ENCODE data around the gene PROM1.

Gene PROM1

DNA sequence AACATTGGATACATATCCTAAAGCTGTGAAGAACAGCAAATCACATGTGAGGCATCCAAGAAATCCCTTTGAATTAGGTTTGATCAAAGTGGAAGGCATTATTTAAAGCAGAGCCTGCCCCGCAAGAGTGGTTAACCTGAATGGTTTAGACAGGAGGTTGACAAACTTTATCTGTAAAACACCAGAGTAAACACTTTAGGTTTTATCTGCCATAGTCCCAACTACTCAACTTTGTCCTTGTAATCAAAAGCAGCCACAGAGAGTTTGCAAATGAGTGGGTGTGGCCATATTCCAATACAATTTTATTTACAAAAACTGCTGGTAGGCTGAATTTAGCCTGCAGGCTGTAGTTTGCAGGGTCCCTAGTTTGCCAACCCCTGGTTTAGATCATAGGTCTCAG lies 95.6 kb downstream of the PROM1 start:
- DNase-seq (ENCODE audit: low read depth in 2 of 2) = no peak

DNA sequence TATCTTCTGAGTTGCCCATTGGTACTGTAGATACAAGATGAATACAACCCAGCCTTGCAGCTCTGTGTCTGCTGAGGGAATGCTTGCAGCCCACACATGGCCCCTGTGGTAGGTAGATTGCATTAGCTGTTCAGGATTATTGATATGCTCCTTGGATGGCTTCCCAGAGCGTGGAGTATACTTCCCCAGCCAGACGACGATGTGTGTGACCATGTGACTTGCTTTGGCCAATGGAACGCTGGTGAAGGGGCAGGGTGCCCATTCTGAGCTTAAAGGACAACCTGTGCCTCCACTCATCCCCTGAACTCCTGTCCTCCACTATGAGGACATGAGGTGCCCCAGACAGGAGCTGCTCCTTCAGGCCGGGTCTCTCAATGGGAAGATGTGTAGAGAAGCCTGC lies 96.9 kb downstream of the PROM1 start:
- DNase-seq (ENCODE audit: low read depth in 2 of 2) = no peak

DNA sequence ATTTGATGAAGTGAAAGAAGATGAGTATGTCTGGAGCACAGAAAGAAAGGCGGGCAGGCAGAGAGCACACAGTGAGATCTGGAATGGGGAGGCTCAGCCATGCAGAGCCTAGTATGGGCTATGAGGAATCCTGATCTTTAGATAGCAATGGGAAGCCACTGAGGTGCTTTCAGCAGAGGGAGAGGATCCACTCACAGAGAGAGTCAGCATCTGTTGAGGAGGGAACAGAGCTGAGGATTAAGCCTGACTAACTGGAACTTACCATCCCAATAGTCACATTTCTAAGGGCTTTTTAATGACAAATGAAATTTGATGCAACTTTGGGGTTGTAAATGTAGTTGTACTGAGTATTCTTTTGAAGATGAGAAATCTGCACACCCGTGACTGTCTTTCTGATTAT lies 100.2 kb downstream of the PROM1 start:
- DNase-seq (ENCODE audit: low read depth in 2 of 2) = no peak

DNA sequence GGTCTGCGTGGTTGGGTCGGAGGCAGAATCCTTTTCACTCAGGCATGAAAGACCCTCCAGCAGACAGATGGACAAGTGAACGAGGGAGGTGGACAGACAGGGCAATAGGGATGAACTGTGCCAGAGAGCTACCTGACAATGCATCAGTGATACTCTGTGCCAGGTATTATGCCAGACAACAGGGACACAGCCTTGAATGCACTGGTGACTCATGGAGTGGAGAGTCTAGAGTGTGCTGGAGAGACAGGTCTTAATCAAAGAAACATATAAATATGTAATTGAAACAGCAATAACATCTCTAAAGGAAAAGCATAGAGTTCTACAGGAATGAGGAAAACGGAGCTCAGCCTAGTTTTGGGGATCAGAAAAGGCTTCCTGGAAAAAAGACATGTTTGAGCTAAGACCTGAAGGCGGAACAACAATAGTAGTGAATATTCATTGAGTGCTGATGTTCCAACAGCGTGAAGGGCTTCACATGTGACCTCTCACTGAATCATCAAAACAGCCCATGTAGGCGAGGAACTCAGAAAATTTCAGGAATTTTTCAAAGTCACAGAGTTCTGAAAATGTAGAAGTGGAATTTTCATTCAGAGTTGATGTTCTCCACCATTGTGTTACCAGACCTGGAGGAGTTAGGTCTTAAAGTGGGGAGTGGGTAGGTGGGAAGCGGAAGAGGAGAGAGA lies 100.8 kb downstream of the PROM1 start:
- no peak for DNase-seq (ENCODE audit: low read depth in 2 of 2)

DNA sequence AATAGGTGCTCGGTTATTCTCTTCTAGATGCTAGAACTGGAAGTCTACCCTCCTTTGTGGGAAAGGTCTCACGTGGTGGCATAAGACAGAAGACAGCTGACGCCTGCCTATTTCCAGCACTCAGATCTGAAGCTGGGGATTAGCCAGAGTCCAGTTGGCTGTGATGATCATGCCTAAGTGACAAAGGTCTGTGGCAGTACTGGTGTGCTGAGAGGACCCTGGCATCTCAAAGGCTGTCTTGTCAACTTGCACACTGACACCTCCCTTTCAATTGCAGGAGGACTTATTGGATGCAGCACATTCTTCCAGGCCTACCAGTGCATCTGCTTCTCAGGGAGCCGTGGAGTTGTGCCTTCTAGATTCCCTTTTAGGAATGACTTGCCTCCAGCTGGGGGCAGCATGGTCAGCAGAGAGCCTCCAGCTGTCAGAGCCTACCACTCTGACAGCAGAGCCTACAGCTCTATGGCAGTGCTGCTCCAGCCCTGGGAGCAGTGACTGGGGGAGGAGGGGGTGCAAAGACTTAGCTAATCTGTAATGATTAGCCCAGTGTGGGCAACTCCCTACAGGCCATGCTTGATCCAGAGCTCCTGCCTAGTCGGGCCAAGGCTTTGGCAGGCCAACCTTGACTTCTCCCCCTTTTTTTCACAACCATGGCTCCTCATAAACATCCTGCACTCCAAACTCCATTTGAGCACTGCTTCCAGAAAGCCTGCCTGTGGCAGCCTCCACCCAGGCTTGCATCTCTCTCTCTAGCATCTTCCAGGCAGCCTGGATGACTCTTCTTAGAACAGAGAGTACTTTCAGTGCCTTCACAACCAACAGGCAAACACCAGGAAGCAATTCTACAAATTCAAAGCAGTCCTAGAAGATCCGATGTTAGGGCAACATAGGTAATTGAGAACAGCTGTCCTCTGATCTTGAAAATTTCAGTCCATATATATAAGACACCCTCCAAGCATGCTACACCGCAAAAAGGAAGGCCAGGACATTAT lies 107.1 kb downstream of the PROM1 start:
- DNase-seq (ENCODE audit: low read depth in 2 of 2) = no peak

DNA sequence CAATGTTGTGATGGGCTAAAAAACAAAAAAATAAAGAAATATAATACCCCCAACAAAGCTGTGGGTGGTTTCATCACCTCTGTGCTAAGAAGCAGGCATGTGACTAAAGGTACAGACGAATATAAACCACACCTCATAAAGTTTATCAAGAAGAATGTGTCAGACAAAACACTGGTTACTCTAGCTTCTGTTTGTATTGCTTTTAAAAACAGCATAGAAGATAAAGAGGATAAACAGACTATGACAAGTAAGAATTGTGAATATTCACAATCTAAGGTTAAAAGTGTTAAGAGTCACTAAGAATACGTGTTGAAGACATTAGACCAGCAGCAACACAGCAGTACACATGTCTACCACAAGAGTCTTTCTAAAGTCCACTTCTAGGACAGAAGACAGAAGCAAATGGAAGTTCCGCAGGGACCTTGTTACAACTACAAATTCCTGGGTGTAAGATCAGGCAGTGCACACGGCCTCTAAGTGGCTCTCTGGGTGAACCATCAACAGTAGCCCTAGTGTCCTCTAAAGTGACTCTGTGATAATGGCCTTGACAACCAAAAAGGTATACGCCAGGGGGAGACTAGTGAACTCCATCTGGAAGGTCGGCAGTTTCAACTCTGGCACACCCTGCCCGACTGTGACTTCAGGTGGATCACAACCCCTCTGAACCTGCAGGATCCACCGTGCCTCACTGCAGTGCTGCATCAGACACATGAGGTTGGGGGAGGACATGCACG lies 112.6 kb downstream of the PROM1 start:
- DNase-seq (ENCODE audit: low read depth in 2 of 2) = no peak

DNA sequence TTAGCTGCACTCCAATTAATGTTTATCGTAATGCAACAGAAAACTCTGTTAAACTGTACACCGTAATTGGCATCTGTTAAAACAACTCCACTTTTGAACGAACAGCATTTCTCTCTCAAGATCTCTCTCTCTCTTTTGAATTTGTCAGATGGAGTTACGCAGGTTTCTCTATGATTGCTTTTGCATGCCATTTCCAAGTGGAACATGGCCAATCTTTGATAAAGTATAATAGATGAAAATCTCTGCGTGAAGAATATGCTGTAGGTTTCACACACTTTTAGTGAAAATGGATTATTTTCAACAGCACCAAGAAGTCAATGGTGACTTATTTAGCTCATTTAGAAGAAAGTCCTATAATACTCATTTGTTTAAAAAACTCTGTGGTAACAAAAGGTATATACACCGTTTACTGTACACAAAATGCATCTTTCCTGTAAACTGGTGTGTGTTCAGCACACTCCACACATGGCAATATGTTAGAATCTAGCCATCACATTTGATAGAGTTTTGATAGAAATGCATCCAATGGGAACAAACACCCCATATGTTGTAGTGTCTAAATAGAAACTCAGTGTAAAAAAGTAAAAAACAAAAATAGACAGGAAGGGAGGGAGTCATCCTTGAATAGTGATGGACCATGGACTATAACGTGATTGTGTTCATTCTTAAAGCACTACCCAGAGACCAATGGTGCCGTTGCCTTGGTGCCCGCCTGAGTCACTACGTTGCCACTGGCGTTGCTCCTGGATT lies 115.1 kb downstream of the PROM1 start:
- DNase-seq (ENCODE audit: low read depth in 2 of 2) = no peak

DNA sequence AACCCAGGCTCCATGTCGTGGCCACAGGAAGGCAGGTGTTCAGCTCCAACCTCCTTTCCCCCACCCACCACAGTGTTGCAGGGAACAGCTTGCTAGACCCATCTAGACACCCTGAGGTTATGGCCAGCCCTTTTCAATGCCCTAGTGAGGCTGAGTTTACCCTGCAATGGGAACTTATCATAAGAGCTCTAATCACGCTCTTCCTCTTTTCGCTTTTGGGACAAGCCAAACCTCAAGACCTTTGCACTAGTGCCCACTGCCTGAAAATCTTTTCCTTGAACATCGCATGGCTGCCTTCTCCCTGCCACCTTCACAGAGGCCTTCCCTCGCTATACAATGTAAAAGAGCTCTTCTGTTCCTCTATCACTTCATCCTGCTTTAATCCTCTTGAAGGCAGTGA lies 118.5 kb downstream of the PROM1 start:
- DNase-seq (ENCODE audit: low read depth in 2 of 2) = no peak

DNA sequence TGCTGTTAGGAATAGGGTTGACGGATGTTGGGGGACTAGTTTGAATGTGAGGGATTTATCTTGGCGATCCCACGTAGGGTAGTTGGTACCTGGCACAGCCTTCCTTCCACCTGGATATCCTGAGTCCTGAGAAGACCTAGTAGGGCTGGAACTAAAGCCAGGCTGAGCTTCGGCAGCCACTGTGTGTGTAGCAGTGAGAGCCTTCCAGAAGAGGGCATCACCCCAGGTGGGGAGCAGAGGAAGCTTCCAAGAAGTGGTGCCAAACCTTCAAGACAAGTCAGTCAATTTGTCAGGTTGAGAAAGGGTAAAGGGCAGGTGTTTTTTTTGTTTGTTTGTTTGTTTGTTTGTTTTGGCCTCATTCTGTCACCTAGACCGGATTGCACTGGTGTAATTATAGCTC lies 119.7 kb downstream of the PROM1 start:
- DNase-seq (ENCODE audit: low read depth in 2 of 2) = no peak

DNA sequence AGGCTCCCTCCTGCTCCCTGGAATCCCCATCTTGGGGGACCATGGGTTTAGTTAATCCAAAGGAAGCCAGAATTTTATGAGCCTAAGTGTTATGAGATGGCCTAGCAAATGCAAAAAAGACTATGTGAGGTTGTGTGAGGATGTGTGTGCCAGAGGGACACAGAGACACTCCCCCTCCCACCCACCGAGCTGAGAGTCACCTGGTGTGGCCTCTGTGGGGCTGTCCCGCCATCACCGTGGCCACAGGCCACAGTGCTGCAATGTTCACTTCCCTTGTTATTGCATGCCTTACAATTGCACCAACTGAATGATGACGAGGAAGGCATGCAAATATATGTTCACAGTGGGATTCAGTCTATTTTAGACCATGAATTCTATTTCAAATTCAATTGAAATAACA lies 120.2 kb downstream of the PROM1 start:
- DNase-seq (ENCODE audit: low read depth in 2 of 2) = no peak

DNA sequence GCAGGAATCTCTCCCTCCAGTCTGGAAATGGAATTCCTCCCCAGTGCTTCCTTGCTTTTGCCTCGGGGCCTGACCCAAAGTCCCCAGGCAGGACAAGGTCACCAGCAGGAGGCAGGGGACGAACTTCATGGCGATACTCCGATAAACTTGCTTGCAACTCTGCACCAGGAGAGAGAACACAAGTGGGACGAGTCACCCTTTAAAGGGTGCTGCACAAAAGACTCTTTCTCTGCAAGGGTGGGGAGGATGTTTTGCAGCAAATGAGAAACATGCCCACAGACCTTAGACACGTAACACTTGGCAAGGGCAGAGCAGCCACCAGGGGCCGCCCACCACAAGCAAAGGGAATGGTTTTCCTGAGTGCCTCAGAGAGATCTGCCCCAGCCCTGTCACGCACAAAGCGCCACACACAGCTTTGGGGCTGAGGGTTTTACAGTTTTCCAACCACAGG lies 120.8 kb downstream of the PROM1 start, which contains the start of gene FGFBP2:
Gene FGFBP2, minus strand, starts transcription at position 175 of the 451 bp plus-strand sequence. Its CDS starts 46 bp downstream, at position 129.
- peak; percentile 12 to 33 for DNase-seq (ENCODE audit: low read depth in 2 of 2)

DNA sequence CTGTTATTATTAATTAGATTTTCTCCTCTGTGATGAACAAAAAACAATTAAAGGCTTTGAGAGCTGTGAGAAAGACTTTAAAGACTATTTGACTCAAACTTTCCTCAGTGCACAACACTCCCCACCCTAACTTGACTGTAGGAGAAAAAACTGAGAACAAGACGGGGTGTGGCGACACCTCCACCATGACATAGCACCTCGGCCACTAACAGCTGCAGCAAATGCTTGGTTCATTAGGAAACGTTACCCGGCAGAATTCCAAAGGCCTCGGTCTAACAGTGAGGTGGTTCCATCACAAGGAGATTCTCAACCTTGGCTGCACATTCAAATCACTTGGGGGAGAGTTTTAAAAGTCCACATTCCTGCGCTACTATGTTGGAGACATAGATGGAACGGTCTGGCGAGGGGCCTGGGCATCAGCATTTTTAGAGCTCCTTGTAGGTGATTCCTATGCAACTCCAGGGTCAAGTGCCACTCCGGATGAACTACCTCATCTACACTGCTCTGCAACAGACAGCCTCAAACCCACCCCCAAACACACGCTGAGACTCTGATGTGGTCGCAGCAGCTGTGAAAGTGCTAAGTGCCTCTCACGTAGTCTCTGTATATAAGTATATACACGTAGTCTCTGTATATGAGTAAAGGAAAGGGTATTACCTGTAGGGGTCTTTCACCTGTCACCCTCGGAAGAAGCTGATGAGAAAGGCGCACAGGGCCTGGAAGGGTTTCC lies 121.9 kb downstream of the PROM1 start:
- no peak for DNase-seq (ENCODE audit: low read depth in 2 of 2)

DNA sequence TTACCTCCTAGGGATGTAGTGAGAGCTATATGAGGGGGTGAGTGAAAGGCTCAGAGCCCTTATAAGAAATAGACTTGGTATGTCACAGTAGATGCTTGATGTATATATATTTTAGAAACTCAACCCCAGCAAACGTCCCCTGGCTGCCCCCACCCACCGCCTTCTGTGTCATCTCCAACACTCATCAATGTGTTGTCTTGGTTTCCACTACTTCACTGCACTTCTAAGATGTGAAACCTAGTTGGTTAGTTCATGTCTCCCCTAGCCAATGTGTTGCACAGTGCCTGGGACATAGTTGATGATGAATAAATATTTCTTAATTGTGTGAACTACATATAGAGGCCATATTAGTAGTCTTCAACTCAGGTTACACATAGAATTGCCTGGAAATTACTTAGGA lies 125.3 kb downstream of the PROM1 start:
- no peak for DNase-seq (ENCODE audit: low read depth in 2 of 2)

DNA sequence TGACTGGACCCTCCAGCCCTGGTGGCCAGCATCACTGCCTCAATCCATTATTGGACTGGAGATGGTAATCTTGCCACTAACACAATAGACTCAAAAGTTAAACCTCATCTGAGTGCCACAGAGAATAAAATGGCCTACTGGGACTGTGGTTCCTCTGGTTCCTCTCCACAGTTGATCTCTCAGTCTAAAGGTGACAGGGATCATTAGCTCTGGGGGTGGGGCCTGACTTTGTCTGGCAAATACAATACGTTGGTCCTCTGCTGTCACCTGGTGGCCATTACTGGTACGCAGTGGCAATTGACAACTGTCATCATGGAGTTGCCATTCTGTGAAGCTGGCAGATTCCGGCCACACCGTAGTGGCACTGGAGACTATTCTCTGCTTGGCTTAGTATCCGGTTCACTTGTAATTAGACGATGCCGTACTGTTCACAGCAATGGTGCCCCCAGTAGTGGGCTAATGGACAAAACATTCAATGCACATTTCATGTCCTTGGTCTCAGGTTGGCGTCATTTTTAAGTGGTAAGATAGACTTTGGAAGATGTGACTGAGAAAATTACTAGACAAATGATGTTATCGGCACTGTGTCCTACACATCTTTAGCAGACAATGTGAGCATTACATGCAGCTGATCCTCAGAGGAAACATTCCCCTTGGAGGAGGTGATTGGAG lies 127.5 kb downstream of the PROM1 start:
- DNase-seq (ENCODE audit: low read depth in 2 of 2) = peak; percentile 67 to 70

DNA sequence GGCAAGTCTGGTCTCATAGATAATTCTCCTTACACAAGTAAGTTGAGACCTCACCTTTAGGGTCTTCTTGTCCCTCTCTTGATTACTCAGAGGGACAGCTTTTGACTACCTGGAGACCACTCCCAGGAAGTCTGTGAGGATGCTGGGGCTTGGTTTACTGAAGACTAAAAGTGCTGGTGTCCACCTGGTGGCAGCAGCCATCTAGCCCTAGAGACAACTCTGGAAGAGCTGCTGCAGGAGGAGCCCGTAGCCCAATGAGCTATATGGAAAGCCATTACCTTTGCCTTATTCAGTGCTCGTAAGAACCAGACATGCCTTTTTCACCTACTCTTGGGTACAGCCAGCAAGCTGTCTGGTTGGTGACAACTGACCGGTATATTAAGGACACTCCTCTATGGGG lies 128.2 kb downstream of the PROM1 start:
- no peak for DNase-seq (ENCODE audit: low read depth in 2 of 2)

DNA sequence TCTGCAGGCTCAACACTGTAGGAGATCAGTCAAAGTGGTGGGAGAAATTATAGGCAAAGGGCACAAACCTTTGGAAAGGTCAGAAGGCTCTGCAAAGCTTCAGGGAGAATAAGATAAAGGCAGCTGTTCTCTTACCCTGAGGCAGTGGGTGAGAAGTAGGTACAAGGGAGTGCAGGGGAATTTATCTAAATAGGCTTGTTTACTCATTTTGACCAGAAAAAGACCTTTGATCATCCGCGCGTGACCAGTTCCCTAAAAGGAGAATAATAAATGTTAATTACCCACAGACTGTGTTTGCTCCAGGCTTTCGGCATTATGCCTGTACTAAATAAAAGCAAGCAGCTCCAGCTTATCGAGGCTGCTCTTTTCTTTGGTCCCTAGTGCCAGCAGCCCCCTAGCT lies 130.2 kb downstream of the PROM1 start:
- DNase-seq (ENCODE audit: low read depth in 2 of 2) = no peak

DNA sequence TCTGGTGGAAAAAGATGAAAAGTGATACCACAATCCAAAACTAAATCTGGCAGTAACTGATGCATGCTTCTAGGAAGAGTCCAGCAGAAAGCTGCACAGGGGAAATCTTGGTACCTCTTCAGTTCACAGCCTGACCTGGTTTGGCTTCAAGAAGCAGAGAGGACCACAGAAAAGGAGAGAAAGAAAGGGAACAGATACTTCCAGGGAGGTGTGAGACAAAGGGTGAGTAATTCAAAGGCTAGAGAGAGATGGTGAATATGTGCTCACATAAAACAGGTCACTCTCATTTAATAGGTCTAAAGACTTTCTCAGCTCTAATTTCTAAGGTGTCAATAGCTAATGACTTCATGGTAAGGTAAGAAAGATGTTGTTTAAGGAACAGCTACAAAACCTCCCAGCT lies 132.0 kb downstream of the PROM1 start:
- DNase-seq (ENCODE audit: low read depth in 2 of 2) = no peak

DNA sequence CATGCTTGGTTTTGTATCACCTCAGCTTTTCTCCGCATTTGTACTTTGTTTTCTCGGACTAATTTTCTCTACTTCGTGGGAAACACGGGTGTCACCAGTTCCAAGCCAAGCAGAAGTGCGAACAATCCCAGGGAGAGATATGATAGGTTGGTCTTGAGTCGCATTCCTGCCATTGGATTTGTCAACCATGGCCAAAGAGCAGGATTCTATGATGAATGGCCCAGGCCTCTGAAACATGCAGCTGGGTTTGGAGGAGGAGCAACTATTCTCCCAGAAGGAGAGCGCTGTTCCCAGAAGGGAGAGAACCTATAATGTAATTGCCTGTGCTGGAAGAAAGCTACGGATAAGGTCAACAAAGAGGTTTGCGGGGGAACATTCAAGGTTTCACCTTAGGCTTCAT lies 135.0 kb downstream of the PROM1 start:
- DNase-seq (ENCODE audit: low read depth in 2 of 2) = no peak

DNA sequence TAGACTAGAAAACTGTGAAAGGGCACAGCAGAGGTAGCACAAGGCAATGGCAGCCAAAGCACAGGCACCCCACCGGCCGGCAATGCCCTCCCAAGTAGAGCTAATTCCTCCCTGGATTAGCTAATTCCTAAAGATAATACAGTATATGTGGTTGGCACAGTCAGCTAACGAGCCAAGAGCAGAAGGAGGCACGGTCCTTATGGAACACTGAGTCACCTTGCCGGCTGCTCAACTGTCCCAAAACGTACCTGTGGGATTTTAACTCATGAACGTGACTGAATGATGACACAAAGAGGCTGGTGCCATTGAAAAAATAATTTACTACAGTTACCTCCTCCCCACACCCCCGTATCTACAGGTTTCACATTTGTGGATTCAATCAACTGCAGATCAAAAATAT lies 136.1 kb downstream of the PROM1 start:
- DNase-seq (ENCODE audit: low read depth in 2 of 2) = no peak

DNA sequence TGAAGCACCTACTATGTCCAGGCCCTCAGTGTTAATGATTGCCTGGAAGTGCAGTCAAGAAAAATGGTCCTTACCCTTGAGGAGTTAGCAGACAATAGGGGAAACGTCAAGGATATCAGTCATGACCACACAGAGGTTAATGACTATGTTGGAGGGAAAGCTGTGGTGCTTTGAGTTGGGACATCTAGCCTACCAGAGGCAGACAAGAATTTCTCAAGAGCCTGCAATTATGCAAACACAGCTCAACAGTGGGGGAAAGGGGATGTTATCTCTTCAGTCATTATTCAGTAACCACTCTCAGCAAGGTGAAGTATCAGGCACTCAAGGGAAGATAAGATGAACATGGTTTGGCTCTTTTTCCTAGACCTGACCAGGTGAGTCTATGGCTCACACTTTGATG lies 138.3 kb downstream of the PROM1 start:
- DNase-seq (ENCODE audit: low read depth in 2 of 2) = no peak

Data from stimulated activated CD4-positive, alpha-beta T cell treated with anti-CD3 and anti-CD28 coated beads, Interleukin-1b, Interleukin-23, amount 100 ng/mL, for 4 hours (primary cell).